ENCODE measurements around the gene LRRTM4. TPM values are rescaled to one million over a fixed set of nuclear protein-coding genes. Genes with fewer than 3 reads are reported as not detected.

The LRRTM4 gene
- total RNA-seq, 1 experiment from 2014 or later, result 0.12 TPM

- no peak for DNase-seq (ENCODE audit: low read depth)
Observed at GRCh38 chr2:77470096-77470495, 52.1 kb downstream of the LRRTM4 start.

- peak; percentile 26 for DNase-seq (ENCODE audit: low read depth)
Observed at GRCh38 chr2:77469106-77469505, 53.1 kb downstream of the LRRTM4 start.

GRCh38 chr2:77459840-77460239, 62.3 kb downstream of the LRRTM4 start:
- DNase-seq (ENCODE audit: low read depth), result no peak

- DNase-seq (ENCODE audit: low read depth), result no peak
Observed at GRCh38 chr2:77458216-77458615, 64.0 kb downstream of the LRRTM4 start.

- DNase-seq (ENCODE audit: low read depth), result no peak
Observed at GRCh38 chr2:77457665-77458064, 64.5 kb downstream of the LRRTM4 start.

- no peak for DNase-seq (ENCODE audit: low read depth)
Observed at GRCh38 chr2:77443076-77443475, 79.1 kb downstream of the LRRTM4 start.

- no peak for DNase-seq (ENCODE audit: low read depth)
Observed at GRCh38 chr2:77434880-77435279, 87.3 kb downstream of the LRRTM4 start.

GRCh38 chr2:77428946-77429345, 93.2 kb downstream of the LRRTM4 start:
- DNase-seq (ENCODE audit: low read depth), result no peak

- no peak for DNase-seq (ENCODE audit: low read depth)
Observed at GRCh38 chr2:77421971-77422370, 100.2 kb downstream of the LRRTM4 start.

GRCh38 chr2:77418537-77418936, 103.6 kb downstream of the LRRTM4 start:
- DNase-seq (ENCODE audit: low read depth), result no peak

GRCh38 chr2:77404189-77404588, 118.0 kb downstream of the LRRTM4 start:
- DNase-seq (ENCODE audit: low read depth), result no peak

- no peak for DNase-seq (ENCODE audit: low read depth)
Observed at GRCh38 chr2:77398970-77399600, 123.1 kb downstream of the LRRTM4 start.

- DNase-seq (ENCODE audit: low read depth), result no peak
Observed at GRCh38 chr2:77397763-77398162, 124.4 kb downstream of the LRRTM4 start.

GRCh38 chr2:77395011-77395410, 127.2 kb downstream of the LRRTM4 start:
- DNase-seq (ENCODE audit: low read depth), result no peak

- DNase-seq (ENCODE audit: low read depth), result no peak
Observed at GRCh38 chr2:77391119-77391518, 131.1 kb downstream of the LRRTM4 start.

- no peak for DNase-seq (ENCODE audit: low read depth)
Observed at GRCh38 chr2:77387324-77387723, 134.9 kb downstream of the LRRTM4 start.

- DNase-seq (ENCODE audit: low read depth), result no peak
Observed at GRCh38 chr2:77372636-77373035, 149.5 kb downstream of the LRRTM4 start.

GRCh38 chr2:77370511-77370910, 151.7 kb downstream of the LRRTM4 start:
- DNase-seq (ENCODE audit: low read depth), result no peak

- DNase-seq (ENCODE audit: low read depth), result no peak
Observed at GRCh38 chr2:77363277-77363676, 158.9 kb downstream of the LRRTM4 start.

- DNase-seq (ENCODE audit: low read depth), result no peak
Observed at GRCh38 chr2:77348821-77349220, 173.4 kb downstream of the LRRTM4 start.

GRCh38 chr2:77336013-77336412, 186.2 kb downstream of the LRRTM4 start:
- DNase-seq (ENCODE audit: low read depth), result no peak

- no peak for DNase-seq (ENCODE audit: low read depth)
Observed at GRCh38 chr2:77328134-77328931, 193.8 kb downstream of the LRRTM4 start.

- no peak for DNase-seq (ENCODE audit: low read depth)
Observed at GRCh38 chr2:77325395-77325794, 196.8 kb downstream of the LRRTM4 start.
